22Rv1 (cell line): Measurements from ENCODE around the gene TBKBP1.

Experiments used
- H3K27ac ChIP-seq: fragments of 450-650 bp; 2 replicates; pipeline ENCODE4 v1.5.1; 2017
- ZFX ChIP-seq: fragments of 450-650 bp; IDR thresholded peaks from 2 replicates; pipeline ENCODE4 v1.6.1; 2017; ENCODE audit warnings: antibody characterized with exemption, borderline replicate concordance
- TF ChIP-seq, protein P1 (sequence below): fragments of 450-650 bp; IDR thresholded peaks from 2 replicates; pipeline ENCODE4 v1.5.1; 2017; ENCODE audit warnings: mild to moderate bottlenecking

Gene TBKBP1

DNA sequence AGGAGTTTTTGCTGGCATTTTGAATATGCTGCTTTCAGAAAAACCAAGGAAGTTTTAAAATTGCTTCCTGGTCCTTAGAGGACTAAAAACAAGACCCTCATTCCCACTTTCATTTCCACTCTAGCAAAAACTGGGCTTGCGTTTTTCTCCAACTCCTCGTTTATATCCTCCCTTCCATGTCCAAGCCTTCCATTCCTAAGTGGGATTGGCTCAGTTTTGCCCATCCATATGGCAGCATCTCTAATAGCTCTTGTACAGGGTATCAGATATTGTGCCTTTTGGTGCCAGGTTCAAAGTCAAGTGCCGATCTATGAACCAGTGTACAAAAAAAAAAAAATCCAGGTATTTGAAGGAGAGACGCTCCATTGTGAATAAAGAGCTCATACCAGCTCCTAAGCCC, 9.9 kb upstream of the TBKBP1 start:
- H3K27ac ChIP-seq, result peak overlapping the region; percentile 30

DNA sequence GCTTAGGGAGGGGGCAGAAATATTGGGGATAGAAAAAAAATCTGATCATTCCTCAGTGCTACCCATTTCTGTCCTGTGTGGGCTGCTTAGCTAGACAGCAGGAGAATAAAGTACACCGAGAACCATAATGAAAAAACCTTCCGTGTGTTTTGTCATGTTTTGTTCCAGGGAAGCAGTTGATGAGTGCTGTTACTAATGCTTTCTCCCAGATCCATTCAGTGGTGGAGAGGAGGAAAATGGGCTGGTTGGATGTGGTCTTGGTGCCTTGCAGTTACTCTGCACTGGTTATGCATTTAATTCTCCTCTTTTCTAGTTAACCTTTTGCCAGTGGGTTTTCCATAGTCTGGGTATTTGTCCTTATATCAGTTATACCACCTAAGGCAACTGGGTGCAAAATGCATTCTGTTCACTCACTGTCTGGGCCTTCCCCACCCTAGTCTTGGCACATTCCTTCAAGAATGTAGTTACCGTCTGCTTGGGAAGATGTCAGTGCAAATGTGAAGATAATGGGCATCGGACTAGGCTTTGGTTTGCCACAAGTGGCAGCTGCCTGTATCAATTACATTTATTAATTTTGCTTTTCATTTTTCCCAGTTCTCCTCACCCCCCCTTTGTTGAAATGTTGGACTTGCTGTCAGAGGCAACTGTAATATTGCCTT, 9.3 kb upstream of the TBKBP1 start:
- TF ChIP-seq, protein P1, sequence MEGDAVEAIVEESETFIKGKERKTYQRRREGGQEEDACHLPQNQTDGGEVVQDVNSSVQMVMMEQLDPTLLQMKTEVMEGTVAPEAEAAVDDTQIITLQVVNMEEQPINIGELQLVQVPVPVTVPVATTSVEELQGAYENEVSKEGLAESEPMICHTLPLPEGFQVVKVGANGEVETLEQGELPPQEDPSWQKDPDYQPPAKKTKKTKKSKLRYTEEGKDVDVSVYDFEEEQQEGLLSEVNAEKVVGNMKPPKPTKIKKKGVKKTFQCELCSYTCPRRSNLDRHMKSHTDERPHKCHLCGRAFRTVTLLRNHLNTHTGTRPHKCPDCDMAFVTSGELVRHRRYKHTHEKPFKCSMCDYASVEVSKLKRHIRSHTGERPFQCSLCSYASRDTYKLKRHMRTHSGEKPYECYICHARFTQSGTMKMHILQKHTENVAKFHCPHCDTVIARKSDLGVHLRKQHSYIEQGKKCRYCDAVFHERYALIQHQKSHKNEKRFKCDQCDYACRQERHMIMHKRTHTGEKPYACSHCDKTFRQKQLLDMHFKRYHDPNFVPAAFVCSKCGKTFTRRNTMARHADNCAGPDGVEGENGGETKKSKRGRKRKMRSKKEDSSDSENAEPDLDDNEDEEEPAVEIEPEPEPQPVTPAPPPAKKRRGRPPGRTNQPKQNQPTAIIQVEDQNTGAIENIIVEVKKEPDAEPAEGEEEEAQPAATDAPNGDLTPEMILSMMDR, result no peak
- no peak for TF ChIP-seq ZFX
- peak overlapping the region; percentile 30; the same call in 1 of the 2 replicates for H3K27ac ChIP-seq

More for the DNA sequence above, 9.9 kb upstream of the TBKBP1 start:
- no peak for TF ChIP-seq ZFX
- TF ChIP-seq, protein P1, result no peak

GRCh38 chr17:47685556-47686275, 8.2 kb upstream of the TBKBP1 start:
- H3K27ac ChIP-seq, result peak overlapping the region; percentile 52

GRCh38 chr17:47686276-47686635, 7.7 kb upstream of the TBKBP1 start:
- TF ChIP-seq ZFX, result no peak
- TF ChIP-seq, protein P1, result no peak
- peak overlapping the region; percentile 52 for H3K27ac ChIP-seq

More at GRCh38 chr17:47685556-47686275, 8.2 kb upstream of the TBKBP1 start:
- no peak for TF ChIP-seq ZFX
- TF ChIP-seq, protein P1, result no peak

DNA sequence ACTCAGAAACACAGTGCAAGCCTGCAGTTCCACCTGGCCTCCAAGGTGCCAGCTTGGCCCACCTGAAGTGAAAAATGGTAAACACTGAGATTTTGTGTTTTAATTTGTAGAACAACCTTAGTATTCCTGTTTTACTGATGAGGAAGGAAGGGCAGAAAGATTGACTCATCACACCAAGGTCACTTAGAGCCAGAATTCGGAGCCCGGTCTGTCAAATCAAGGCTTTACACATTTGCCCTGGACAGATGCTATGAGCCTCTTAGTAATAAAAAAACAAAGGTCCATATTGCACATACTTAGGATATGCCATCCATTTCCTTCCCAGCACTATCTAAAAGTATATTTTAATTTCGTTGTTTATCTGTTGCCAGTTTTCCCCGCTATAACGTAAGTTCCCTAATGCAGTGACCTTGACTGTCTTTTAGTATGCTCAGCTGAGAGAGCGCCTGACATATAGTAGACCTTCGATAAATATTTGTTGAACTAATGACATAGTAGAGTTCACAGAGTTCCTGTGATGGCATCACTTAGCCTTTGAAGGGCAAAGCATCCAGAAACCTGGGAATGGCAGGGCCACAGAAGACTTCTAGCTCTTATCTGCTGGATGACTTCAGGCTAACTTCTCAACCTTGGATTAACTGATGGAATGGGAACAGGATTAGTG, 7.2 kb upstream of the TBKBP1 start:
- H3K27ac ChIP-seq, result peak overlapping the region; percentile 52
- TF ChIP-seq, protein P1, result no peak
- TF ChIP-seq ZFX, result no peak

DNA sequence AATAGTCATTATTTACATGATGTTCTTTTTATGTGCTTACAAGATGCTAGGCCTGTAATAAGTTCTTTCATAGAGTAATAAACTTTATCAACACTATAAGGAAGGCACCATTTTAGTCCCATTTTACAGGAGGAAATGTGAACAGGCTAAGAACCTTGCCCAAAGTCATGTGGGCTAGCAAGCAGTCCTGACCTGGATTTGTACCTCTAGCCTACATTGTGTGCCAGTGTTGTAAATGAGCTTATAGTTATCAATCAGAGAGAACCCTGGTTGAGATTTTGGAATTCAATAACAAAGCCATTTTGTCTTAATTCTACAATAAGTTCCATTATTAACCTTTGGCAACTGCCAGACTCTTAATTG, 6.7 kb upstream of the TBKBP1 start:
- no peak for TF ChIP-seq ZFX
- TF ChIP-seq, protein P1, result no peak
- peak overlapping the region; percentile 52 for H3K27ac ChIP-seq

DNA sequence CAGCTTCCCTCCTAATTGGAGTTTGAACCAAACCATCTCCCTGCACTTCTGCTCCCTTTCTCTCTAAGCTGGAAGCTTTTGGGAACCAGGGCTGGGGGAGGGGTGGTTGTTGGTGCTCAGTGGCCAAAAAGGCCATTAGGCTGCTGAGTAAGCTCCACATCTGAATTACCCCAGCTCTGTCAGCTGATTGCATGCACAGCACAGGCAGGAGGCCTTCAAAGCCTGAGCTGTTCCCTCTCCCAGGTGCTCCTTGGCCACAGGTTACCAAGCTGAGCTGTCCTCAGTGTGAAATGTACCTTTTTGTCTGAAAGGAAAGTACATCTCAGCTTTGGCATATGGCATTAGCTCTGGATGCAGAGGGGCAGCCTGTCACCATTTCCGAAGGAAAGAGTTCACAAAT, 6.2 kb upstream of the TBKBP1 start:
- H3K27ac ChIP-seq, result peak overlapping the region; percentile 52
- no peak for TF ChIP-seq ZFX
- TF ChIP-seq, protein P1, result no peak
